ENCODE measurements around the gene CANT1. TPM values are rescaled to one million over a fixed set of nuclear protein-coding genes. Genes with fewer than 3 reads are reported as not detected.
A peak's percentile ranks its signal among the peaks of the same experiment; 100 is the strongest.

CANT1 gene
- polyA plus RNA-seq, 10 donors = 23.6 to 37.8 (median 28.4) TPM

GRCh38 chr17:78997231-78997741 lies 12.3 kb downstream of the CANT1 start:
- DNase-seq = no peak

GRCh38 chr17:78996781-78997201 lies 12.8 kb downstream of the CANT1 start:
- no peak for DNase-seq

GRCh38 chr17:78995761-78996451 lies 13.7 kb downstream of the CANT1 start:
- DNase-seq = no peak

GRCh38 chr17:78995022-78995760 lies 14.4 kb downstream of the CANT1 start:
- DNase-seq = no peak

GRCh38 chr17:78993981-78994671 lies 15.4 kb downstream of the CANT1 start:
- no peak for DNase-seq

GRCh38 chr17:78993241-78993956 lies 16.2 kb downstream of the CANT1 start:
- peak in 1 of 3 donors; percentile 55 for DNase-seq

- no peak for DNase-seq
Measured at GRCh38 chr17:78992542-78993212, 16.9 kb downstream of the CANT1 start.

- no peak for DNase-seq
Measured at GRCh38 chr17:78991906-78992532, 17.5 kb downstream of the CANT1 start.

- no peak for DNase-seq
Measured at GRCh38 chr17:78991017-78991738, 18.4 kb downstream of the CANT1 start.

GRCh38 chr17:78990349-78991016 lies 19.1 kb downstream of the CANT1 start:
- no peak for DNase-seq

GRCh38 chr17:78988152-78988551 lies 21.4 kb downstream of the CANT1 start:
- DNase-seq = no peak

- DNase-seq = peak in 1 of 3 donors; percentile 70
Measured at GRCh38 chr17:78986649-78987328, 22.8 kb downstream of the CANT1 start.

- peak in 1 of 3 donors; percentile 55 for DNase-seq
Measured at GRCh38 chr17:78986048-78986648, 23.4 kb downstream of the CANT1 start.

- no peak for DNase-seq
Measured at GRCh38 chr17:78985395-78985794, 24.2 kb downstream of the CANT1 start.

- DNase-seq = no peak
Measured at GRCh38 chr17:78981010-78981888, 28.3 kb downstream of the CANT1 start.

GRCh38 chr17:78980624-78980972 lies 29.0 kb downstream of the CANT1 start:
- no peak for DNase-seq
